Measurements from ENCODE around the gene ALDH4A1. TPM values are rescaled to one million over a fixed set of nuclear protein-coding genes. Genes with fewer than 3 reads are reported as not detected.

The ALDH4A1 gene
- total RNA-seq, 1 experiment from 2014 or later, result 18.1 TPM

GRCh38 chr1:18944810-18945209 lies 42.5 kb upstream of the ALDH4A1 start:
- ChIA-PET CTCF (no interaction called here), POLR2A (ENCODE audit: unreplicated experiment) (no interaction called here)
- peaks cover 28% of the 10 kb centered on the region for H3K4me1 ChIP-seq (ENCODE audit: insufficient read depth, low read length)
- no peak overlapping the region for H3K9ac ChIP-seq (ENCODE audit: low read length)
- intact Hi-C loops (cut with micrococcal nuclease), result no loop called here
- DNase-seq, result no peak
- no peak for TF ChIP-seq EZH2 (IDR thresholded peaks at IDR 0.05; ENCODE audit: low read length, unreplicated experiment)
- no peak for TF ChIP-seq CTCF (conservative IDR thresholded peaks at IDR 0.05; ENCODE audit: low read depth, low read length)
- H3F3A ChIP-seq (ENCODE audit: low read length, unreplicated experiment), result no peaks in the 10 kb centered on the region
- H3K79me2 ChIP-seq (ENCODE audit: low read length), result peaks cover 100% of the 10 kb centered on the region
- no peak overlapping the region for H2AFZ ChIP-seq (ENCODE audit: low read length)
- no peak overlapping the region for H3K27ac ChIP-seq (ENCODE audit: low read length)
- 0 out of 2 replicates have a peak, but pooled peaks cover 11% of the 10 kb centered on the region for H3K36me3 ChIP-seq (ENCODE audit: low read depth, low read length)
- BruUV-seq (replicated peaks), result no TSS peak
- H3K4me3 ChIP-seq (ENCODE audit: low read length), result no peak overlapping the region
- no peak overlapping the region for H3K4me2 ChIP-seq (ENCODE audit: low read length)
- no peaks in the 10 kb centered on the region for H3K9me2 ChIP-seq (replicated peaks; ENCODE audit: low read length)
- no peaks in the 10 kb centered on the region for H3K27me3 ChIP-seq (ENCODE audit: low read length)
- peaks cover 44% of the 10 kb centered on the region; the same call in 1 of the 2 replicates for H4K20me1 ChIP-seq (ENCODE audit: low read length)
- H3K9me3 ChIP-seq (ENCODE audit: low read length), result no peaks in the 10 kb centered on the region
- no peak for ATAC-seq

GRCh38 chr1:18943914-18944572 lies 41.7 kb upstream of the ALDH4A1 start:
- Histone ChIP-seq H3K4me3 (ENCODE audit: low read length) (no peak overlapping the region), H3K4me2 (ENCODE audit: low read length) (no peak overlapping the region), H3K9me3 (ENCODE audit: low read length) (no peaks in the 10 kb centered on the region), H3K9me2 (replicated peaks; ENCODE audit: low read length) (no peaks in the 10 kb centered on the region), H3F3A (ENCODE audit: low read length, unreplicated experiment) (no peaks in the 10 kb centered on the region), H3K27me3 (ENCODE audit: low read length) (no peaks in the 10 kb centered on the region), H3K79me2 (ENCODE audit: low read length) (peaks cover 100% of the 10 kb centered on the region), H3K27ac (ENCODE audit: low read length) (no peak overlapping the region), H3K9ac (ENCODE audit: low read length) (no peak overlapping the region), H3K4me1 (ENCODE audit: insufficient read depth, low read length) (peaks cover 23% of the 10 kb centered on the region), H3K36me3 (ENCODE audit: low read depth, low read length) (0 out of 2 replicates have a peak, but pooled peaks cover 11% of the 10 kb centered on the region), H2AFZ (ENCODE audit: low read length) (no peak overlapping the region), H4K20me1 (ENCODE audit: low read length) (peaks cover 37% of the 10 kb centered on the region; the same call in 1 of the 2 replicates)
- ChIA-PET CTCF (no interaction called here), POLR2A (ENCODE audit: unreplicated experiment) (no interaction called here)
- intact Hi-C loops (cut with micrococcal nuclease), result no loop called here
- no TSS peak for BruUV-seq (replicated peaks)
- ATAC-seq (no peak), DNase-seq (no peak)
- no peak for TF ChIP-seq EZH2phosphoT487 (IDR thresholded peaks at IDR 0.05; ENCODE audit: borderline replicate concordance, low read length)
- no peak for TF ChIP-seq EZH2 (IDR thresholded peaks at IDR 0.05; ENCODE audit: low read length, unreplicated experiment)
- TF ChIP-seq CTCF (conservative IDR thresholded peaks at IDR 0.05; ENCODE audit: low read depth, low read length), result no peak

GRCh38 chr1:18943162-18943561 lies 40.8 kb upstream of the ALDH4A1 start:
- no peak overlapping the region for H3K27ac ChIP-seq (ENCODE audit: low read length)

More at GRCh38 chr1:18943162-18943561, 40.8 kb upstream of the ALDH4A1 start:
- Histone ChIP-seq H2AFZ (ENCODE audit: low read length) (no peak overlapping the region), H3K27me3 (ENCODE audit: low read length) (no peaks in the 10 kb centered on the region), H3K79me2 (ENCODE audit: low read length) (peaks cover 100% of the 10 kb centered on the region), H3K9me2 (replicated peaks; ENCODE audit: low read length) (no peaks in the 10 kb centered on the region), H3K4me1 (ENCODE audit: insufficient read depth, low read length) (peaks cover 15% of the 10 kb centered on the region), H3K9ac (ENCODE audit: low read length) (no peak overlapping the region), H3K36me3 (ENCODE audit: low read depth, low read length) (0 out of 2 replicates have a peak, but pooled peaks cover 11% of the 10 kb centered on the region), H4K20me1 (ENCODE audit: low read length) (peaks cover 28% of the 10 kb centered on the region; the same call in 1 of the 2 replicates), H3K4me2 (ENCODE audit: low read length) (no peak overlapping the region), H3F3A (ENCODE audit: low read length, unreplicated experiment) (no peaks in the 10 kb centered on the region), H3K4me3 (ENCODE audit: low read length) (no peak overlapping the region), H3K9me3 (ENCODE audit: low read length) (no peaks in the 10 kb centered on the region)
- no peak for DNase-seq
- no TSS peak for BruUV-seq (replicated peaks)
- CTCF ChIA-PET, result no interaction called here
- POLR2A ChIA-PET (ENCODE audit: unreplicated experiment), result no interaction called here
- TF ChIP-seq EZH2 (IDR thresholded peaks at IDR 0.05; ENCODE audit: low read length, unreplicated experiment) (no peak), CTCF (conservative IDR thresholded peaks at IDR 0.05; ENCODE audit: low read depth, low read length) (no peak), EZH2phosphoT487 (IDR thresholded peaks at IDR 0.05; ENCODE audit: borderline replicate concordance, low read length) (no peak)
- intact Hi-C loops (cut with micrococcal nuclease), result no loop called here
- no peak for ATAC-seq
